ENCODE results near the gene TMEM259. TPM values are rescaled to one million over a fixed set of nuclear protein-coding genes. Genes with fewer than 3 reads are reported as not detected.

The TMEM259 gene
- total RNA-seq, 1 experiment from 2014 or later = 171 TPM

GRCh38 chr19:988510-988909 lies 32.4 kb downstream of the TMEM259 start:
- H3K4me3 Mint-ChIP-seq = no peak overlapping the region; a peak in 1 of 5 replicates

More at GRCh38 chr19:988510-988909, 32.4 kb downstream of the TMEM259 start:
- Mint-ChIP-seq H3K27me3 (ENCODE audit: low read depth) (peaks cover 2% of the 10 kb centered on the region; the same call in 1 of the 2 replicates), H3K36me3 (ENCODE audit: insufficient read depth in 1 of 3, low read depth in 3 of 3) (peaks cover 10 to 41% (median 39%) of the 10 kb centered on the region in 3 experiments; a peak in 6 of 7 replicates), H3K9me3 (no peaks in the 10 kb centered on the region), H3K4me1 (peaks cover 5 to 20% of the 10 kb centered on the region in 2 experiments), H3K27ac (no peak overlapping the region)
- Histone ChIP-seq H3K9me3 (ENCODE audit: control insufficient read depth, low read depth, low read length) (no peaks in the 10 kb centered on the region), H3K9ac (ENCODE audit: extremely low read depth, insufficient read length, low read length) (no peak overlapping the region), H2AK5ac (ENCODE audit: insufficient read length, low read length) (no peak overlapping the region), H3K79me1 (ENCODE audit: insufficient read depth, low read depth, low read length, poor library complexity, severe bottlenecking) (no peaks in the 10 kb centered on the region), H2BK12ac (ENCODE audit: insufficient read length, low read depth, low read length) (no peak overlapping the region), H4K8ac (replicated peaks; ENCODE audit: insufficient read length, low read depth, low read length) (no peak overlapping the region), H3K23ac (ENCODE audit: insufficient read length, low read depth, low read length) (no peak overlapping the region), H2BK15ac (ENCODE audit: low read depth, low read length) (no peak overlapping the region), H3K56ac (ENCODE audit: insufficient read length, low read depth, low read length) (no peak overlapping the region), H3K4me2 (ENCODE audit: insufficient read depth, insufficient read length, low read length) (no peak overlapping the region), H3K18ac (ENCODE audit: insufficient read length, low read depth, low read length) (no peak overlapping the region), H2BK5ac (ENCODE audit: insufficient read length, low read length) (no peak overlapping the region), H4K5ac (ENCODE audit: insufficient read length, low read depth, low read length) (no peak overlapping the region), H2BK120ac (ENCODE audit: low read depth, low read length, poor library complexity, severe bottlenecking) (no peak overlapping the region), H3K4ac (ENCODE audit: low read depth, low read length) (no peak overlapping the region), H3K14ac (ENCODE audit: insufficient read depth, low read length) (no peak overlapping the region), H3T11ph (ENCODE audit: low read length) (no peak overlapping the region), H3K79me2 (ENCODE audit: insufficient read depth, low read length) (no peaks in the 10 kb centered on the region; the same call in 1 of the 2 replicates), H2BK20ac (ENCODE audit: low read depth, low read length, poor library complexity, severe bottlenecking) (no peak overlapping the region), H2AFZ (ENCODE audit: low read length) (no peak overlapping the region), H4K20me1 (ENCODE audit: control insufficient read depth, insufficient read depth, insufficient read length) (peaks cover 3% of the 10 kb centered on the region), H3K27me3 (ENCODE audit: insufficient read depth, low read length) (no peaks in the 10 kb centered on the region), H3K23me2 (ENCODE audit: insufficient read length, low read depth, low read length, poor library complexity, severe bottlenecking) (peaks cover 7% of the 10 kb centered on the region), H4K91ac (ENCODE audit: insufficient read length, low read depth, low read length) (no peak overlapping the region), H3K4me1 (ENCODE audit: insufficient read depth, low read length) (no peaks in the 10 kb centered on the region), H3K27ac (ENCODE audit: insufficient read length, low read depth, low read length) (no peak overlapping the region)
- DNase-seq = no peak
- TF ChIP-seq CTCF (conservative IDR thresholded peaks at IDR 0.05) = no peak
- no CpG with 5 or more reads among the region's 15 CpGs for WGBS (ENCODE audit: extremely low coverage, insufficient read length, low lambda C conversion rate)

All from H9 (cell line).